NOMO-1 treated with dmso at 0.1 percent for 144 hours (cell line): ENCODE measurements around the gene RGL3.
"Not testable (repeated sequence)": the region's sequence is repeated elsewhere in the genome, so short reads cannot be mapped to it uniquely, and the experiment has no call there.

ENCODE experiments used
- DNase-seq: peaks from one replicate; lab custom pipeline; 2025; ENCODE audit not compliant: unreplicated experiment; lab: John Stamatoyannopoulos, UW

Gene RGL3

DNA sequence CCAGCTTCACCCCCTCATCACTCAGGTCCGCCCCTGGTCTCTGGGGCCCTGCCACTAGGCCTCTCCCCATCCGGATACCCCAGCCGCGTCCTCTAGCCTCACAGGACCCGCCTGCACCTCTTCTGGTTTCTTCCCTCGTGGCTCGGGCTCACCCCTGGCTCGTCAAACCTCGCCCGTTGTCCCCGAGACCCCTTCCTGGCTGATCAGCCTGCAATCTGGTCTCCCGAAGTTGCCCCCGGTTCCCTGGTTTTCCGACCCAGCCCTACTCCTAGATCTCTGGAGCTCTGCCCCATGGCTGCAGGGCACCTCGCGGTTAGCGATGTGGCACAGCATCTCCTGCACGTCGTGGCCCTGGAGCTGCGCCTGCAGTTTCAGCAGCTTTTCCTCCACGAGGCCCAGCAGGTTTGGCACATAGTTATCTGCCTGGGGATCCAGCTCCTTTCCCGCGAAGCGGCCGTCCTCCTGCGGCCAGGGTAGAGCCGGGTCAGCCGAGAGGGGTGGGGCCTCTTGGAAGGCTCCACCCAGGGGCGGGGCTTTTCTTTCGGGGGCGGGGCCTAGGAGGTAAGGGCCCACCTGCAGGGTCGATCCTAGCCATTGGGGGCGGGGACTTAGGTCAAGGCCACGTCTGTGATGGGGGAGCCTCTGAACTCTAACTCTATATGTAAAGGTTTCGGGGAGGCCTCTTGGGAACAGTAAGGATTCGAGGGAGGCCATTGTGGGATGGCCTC is 2.4 kb upstream of the RGL3 start:
- no peak for DNase-seq

GRCh38 chr19:11420429-11421370 is 1.6 kb upstream of the RGL3 start:
- DNase-seq, result no peak

DNA sequence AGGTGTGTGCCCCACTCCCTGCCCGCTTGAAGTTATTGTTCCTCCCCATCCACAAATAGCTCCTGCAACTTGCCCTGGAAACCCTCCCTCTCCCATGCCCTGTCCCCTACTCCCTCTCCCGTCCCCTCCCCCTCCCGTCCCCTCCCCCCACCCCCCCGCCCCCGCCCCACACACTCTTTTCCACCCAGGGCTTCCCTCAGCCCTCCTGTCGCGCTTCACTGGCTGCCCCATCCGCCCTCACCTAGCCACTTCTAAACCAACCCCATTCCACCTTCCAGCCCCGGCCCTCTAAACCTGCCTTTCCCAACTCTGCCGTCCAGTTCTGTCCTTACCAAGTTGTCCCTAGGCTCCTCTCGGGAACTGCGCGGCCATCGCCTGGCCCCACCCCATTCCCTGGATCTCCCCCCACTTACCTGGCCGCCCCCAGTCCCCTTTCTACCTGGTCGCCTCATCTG is 993 bp downstream of the RGL3 start:
- no peak for DNase-seq

GRCh38 chr19:11416346-11417052 is 2.6 kb downstream of the RGL3 start:
- DNase-seq, result no peak

GRCh38 chr19:11414544-11414943 is 4.6 kb downstream of the RGL3 start:
- DNase-seq, result no peak

GRCh38 chr19:11410682-11411081 is 8.4 kb downstream of the RGL3 start:
- DNase-seq, result no peak

DNA sequence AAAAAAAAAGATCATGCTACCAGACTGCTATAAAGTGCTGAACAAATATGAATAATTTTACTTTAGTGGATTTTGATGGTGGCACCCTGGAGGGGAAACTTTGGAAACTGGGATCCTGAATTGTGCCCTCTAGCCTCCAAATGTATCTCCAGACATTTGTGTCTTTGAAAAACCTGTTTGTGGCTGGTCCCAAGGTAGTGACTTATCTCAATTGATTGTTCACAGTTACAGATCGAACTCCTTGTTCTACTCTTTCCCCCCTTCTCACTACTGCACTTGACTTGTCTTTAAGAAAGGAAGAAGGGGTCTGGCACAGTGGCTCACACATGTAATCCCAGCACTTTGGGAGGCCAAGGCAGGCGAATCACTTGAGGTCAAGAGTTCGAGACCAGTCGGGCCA is 10.5 kb downstream of the RGL3 start:
- DNase-seq, result no peak

GRCh38 chr19:11406703-11407236 is 12.3 kb downstream of the RGL3 start:
- not testable (repeated sequence) for DNase-seq

DNA sequence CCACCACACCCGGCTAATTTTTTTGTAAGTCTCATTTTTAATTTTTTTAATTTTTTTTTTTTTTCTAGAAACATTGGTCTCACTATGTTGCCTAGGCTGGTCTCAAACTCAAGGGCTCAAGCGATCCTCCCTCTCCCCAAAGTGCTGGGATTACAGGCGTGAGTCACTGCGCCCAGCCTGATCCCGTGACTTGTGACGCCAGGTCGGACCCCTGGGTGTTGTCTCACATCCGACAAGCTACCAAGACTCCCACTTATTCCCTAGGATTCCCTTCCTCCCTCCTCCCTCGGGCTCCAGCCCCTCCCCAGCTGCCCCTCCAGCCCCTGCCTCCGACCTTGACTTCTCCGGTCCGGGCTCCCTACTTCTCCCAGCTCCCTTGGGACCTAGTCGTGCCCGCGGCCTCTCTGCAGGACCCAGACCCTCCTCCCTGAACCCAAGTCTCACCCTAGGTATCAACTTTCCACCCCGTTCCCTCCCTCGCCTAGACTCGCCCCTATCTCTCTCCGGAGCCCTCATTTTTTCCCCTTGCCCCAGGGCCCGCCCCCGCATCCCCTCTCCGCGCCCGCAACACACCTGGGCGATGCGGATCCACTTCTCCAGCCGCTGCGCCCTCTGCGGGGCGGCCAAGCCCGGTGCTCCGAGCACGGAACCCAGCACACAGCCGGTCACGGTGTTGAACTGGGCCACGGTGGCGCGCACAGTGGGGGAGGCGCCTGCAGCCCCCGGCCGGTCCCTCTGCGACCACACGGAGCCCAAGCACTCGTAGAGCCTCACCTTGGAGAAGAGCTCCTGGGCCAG is 13.1 kb downstream of the RGL3 start:
- no peak for DNase-seq

DNA sequence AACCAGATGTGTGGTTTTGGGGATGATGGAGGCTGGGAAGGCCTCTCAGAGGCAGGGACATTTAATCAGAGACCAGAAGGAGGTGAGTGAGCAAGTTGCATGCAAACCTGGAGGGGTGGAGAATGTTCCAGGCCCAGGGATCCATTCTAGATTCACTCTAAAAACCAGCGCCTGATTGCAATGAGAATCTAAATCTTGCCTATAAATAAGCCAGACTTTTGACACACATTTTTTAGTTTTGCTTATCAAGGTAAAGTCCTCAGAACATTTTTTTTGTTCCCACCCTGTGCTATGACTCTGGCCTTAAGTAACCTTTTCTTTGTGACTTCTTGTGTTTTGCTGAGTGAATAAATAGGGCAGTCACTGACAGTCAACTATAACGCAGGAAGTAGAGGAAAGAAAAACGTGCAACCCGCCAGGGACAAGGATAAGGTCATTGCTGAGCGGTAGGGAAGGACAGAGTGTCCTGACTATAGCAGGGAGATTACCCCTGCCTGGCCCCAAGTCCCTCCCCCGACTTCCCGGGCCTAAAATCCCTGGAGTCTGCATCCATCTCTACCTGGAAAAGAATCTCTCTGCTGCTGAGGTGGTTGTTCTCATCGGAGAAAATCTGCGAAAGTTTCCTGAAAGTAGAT is 14.4 kb downstream of the RGL3 start:
- no peak for DNase-seq

DNA sequence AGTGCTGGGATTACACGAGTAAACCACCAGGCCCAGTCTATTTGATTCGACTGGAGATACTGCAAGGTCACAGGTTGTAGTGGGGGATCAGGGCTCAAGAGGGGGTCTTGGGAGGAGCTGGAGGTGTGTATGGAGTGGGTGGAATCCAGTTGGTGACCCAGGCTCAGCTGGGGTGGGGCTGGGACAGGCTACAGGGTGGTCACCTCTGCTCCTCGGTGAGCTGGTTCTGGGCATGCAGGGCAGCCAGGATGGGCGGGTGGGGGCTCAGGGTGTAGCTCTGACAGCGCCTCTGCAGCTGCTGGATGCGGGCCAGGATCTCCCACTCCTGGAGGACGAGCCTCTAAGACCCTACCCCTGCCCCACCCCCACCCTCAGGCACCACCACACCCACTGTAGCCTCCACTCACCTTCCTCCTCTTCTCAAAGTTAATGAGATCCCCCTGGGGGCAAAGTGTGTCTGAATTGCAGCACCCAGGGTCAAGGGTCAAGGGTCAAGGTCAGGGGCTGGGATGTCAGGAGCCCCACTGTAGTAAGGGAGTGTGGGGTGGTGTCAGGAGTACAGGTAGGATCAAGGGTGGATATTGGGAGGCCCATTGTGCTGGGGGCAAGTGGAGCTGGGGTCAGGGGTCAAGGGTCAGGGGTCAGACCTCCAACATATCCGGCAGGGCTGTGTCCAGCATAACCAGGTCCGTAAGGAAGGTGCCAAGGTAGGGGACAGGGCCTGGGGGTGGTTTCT is 17.1 kb downstream of the RGL3 start:
- DNase-seq, result no peak

DNA sequence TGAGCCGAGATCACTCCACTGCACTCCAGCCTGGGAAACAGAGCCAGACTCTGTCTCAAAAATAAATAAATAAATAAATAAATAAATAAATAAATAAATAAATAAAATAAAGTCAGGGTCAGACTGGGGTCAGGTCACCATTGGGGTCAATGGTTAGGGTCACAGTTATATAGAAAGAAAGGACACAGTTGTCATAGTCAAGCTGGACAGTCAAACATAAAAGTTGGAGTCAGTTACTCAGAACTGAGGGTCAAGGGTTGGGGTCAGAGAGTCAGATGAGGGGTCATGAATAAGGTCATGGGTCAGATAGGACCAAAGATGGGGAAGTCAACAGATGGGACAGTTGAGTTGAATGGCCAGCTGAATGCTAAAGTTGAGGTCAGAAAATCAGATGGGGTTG is 18.3 kb downstream of the RGL3 start:
- no peak for DNase-seq

DNA sequence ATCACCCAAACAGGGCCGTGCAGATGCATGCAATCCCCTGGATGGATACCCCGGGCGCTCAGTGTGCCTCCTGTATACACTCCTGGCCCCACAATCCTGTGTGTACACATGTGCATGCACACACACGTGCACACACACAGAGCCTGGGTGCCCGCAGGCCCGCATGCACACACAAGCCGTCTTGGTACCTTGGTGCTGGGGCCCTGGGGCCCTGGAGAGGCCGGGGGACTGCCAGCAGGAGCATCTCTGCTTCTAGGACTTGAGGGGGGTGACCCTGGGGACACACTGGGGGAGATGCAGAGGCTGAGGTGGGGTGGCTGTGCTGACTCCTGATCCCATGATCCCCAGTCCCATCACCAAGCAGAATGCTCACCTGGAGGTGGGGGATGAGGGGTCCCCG is 19.4 kb downstream of the RGL3 start:
- DNase-seq, result no peak

- no peak for DNase-seq
These were observed 22.0 kb downstream of the RGL3 start for GRCh38 chr19:11397089-11397610.

DNA sequence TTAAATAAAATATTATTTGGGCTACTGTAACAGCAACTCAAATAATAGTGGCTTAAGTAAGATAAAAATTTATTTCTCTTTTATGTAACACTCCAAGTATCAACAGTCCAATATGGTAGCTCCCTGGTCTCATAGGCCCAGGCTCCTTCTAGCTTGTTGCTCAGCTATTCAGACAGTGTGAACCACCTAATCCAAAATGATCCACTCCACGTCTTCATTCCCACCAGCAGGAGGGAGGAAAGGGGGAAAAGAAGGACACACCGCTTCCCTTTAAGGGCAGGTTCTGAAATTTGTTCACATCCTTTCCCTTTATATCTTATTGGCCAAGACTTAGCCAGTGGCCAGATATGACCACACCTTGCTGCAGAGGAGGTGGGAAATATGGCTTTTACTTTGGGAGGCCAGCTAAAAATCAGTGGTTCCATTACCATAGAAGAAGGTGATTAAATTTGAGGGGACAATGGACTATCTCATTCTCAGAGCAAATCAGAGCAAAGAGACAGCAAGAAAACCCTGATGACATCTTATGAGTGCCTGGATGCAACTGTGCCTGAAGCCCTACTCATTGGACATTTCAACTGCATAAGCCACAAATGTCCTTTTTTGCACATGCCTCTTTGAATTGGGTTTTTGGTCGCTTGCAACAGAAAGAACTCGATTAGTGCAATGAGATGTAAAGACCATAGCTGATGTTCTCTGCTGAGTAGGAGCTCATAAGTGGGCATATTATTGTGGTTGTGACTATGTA is 28.0 kb downstream of the RGL3 start:
- DNase-seq, result no peak

DNA sequence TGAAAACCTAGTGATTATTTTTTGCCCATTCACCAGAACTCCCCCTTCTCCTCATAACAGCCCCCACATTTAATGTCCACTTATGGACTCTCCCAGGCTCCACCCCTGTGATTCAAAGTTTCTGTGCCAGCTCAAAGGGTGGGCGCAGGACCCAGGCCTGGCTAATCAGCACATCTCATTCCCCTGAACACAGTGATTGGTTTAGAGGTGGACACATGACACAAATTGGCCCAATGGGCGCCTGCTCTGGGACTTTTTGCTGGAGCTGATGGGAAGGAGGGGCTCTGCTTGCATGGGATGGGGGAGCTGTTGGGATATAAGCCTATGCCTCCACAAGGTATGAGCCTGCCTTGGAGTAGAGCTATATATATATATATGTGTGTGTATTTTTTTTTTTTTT is 28.8 kb downstream of the RGL3 start:
- no peak for DNase-seq

DNA sequence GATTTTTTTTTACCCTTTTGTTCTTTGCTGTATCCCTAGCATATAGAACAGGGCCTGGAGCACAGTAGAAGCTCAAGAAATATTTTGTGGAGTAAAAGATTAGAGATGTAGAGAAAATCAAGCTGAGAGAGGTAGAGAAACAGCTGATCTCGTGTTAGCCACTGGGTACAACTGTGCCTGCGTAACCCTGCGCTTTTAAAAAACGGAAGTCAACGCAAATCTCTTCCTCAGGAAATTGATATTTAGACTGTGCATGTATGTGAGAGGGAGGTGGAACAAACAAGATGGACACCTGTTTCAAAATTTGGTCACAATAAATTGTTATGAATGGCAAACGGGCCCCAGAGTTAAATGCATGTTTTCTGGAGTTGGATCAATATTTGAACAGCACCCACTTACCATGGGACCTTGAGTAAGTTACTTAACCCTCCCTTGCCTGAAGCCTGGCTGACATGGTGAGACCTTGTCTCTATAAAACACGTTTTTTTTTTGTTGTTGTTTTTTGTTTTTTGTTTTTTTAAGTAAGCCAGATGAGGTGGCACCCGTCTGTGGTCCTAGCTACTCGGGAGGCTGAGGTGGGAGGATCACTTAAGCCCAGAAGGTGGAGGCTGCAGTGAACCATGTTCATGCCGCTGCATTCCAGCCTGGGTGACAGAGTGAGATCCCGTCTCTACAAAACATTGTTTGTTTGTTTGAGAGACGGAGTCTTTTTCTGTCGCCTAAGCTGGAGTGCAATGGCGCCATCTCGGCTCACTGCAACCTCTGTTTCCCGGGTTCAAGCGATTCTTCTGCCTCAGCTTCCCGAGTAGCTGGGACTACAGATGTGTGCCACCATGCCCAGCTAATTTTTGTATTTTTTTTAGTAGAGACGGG is 31.7 kb downstream of the RGL3 start:
- peak; percentile 70 for DNase-seq

DNA sequence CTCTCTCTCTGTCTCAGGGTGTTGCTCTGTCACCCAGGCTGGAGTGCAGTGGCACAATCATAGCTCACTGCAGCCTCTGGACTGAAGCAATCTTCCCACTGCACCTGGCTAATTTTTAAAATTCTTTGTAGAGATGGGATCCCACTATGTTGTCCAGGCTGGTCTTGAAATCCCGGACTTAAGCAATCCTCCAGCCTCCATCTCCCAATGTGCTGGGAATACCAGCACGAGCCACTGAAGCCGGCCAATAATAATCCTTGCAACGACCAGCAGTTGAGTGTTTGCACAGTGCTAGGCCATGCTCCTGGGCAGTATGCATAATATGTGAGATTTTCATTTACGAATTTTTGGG is 34.4 kb downstream of the RGL3 start:
- no peak for DNase-seq
